C4-2B (cell line): ENCODE results near the gene TAC3.
"Not testable (repeated sequence)": the region's sequence is repeated elsewhere in the genome, so short reads cannot be mapped to it uniquely, and the experiment has no call there.

Experiments
- ZFX ChIP-seq: fragments of 450-650 bp; IDR thresholded peaks from 2 replicates; pipeline ENCODE4 v1.6.1; 2017
- TF ChIP-seq, protein P1 (sequence below): fragments of 450-650 bp; conservative IDR thresholded peaks from 2 replicates; pipeline ENCODE4 v1.5.1; 2017; ENCODE audit warnings: mild to moderate bottlenecking

DNA sequence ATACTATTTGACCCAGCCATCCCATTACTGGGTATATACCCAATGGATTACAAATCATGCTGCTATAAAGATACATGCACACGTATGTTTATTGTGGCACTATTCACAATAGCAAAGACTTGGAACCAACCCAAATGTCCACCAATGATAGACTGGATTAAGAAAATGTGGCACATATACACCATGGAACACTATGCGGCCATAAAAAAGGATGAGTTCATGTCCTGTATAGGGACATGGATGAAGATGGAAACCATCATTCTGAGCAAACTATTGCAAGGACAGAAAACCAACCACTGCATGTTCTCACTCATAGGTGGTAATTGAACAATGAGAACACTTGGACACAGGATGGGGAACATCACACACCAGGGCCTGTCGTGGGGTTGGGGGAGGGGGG is 42.1 kb downstream of the TAC3 start:
- TF ChIP-seq, protein P1, sequence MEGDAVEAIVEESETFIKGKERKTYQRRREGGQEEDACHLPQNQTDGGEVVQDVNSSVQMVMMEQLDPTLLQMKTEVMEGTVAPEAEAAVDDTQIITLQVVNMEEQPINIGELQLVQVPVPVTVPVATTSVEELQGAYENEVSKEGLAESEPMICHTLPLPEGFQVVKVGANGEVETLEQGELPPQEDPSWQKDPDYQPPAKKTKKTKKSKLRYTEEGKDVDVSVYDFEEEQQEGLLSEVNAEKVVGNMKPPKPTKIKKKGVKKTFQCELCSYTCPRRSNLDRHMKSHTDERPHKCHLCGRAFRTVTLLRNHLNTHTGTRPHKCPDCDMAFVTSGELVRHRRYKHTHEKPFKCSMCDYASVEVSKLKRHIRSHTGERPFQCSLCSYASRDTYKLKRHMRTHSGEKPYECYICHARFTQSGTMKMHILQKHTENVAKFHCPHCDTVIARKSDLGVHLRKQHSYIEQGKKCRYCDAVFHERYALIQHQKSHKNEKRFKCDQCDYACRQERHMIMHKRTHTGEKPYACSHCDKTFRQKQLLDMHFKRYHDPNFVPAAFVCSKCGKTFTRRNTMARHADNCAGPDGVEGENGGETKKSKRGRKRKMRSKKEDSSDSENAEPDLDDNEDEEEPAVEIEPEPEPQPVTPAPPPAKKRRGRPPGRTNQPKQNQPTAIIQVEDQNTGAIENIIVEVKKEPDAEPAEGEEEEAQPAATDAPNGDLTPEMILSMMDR, result not testable (repeated sequence)
- not testable (repeated sequence) for TF ChIP-seq ZFX
